ENCODE data around the gene FOXL3. TPM values are rescaled to one million over a fixed set of nuclear protein-coding genes. Genes with fewer than 3 reads are reported as not detected.

Gene FOXL3
- total and polyA plus RNA-seq, 4 donors, result not detected

- 11 to 12% methylated on average over 30 to 46 of the region's 46 CpGs for WGBS, 2 donors
- intact Hi-C loops (cut with DNase I), result no loop called here
- Histone ChIP-seq H3K27ac (ENCODE audit: low read depth in 1 of 2, low read length in 2 of 2) (no peak overlapping the region), H3K4me1 (ENCODE audit: control insufficient read depth in 1 of 2, insufficient read depth in 2 of 2, low read length in 2 of 2) (no peaks in the 10 kb centered on the region), H3K36me3 (ENCODE audit: control insufficient read depth in 1 of 2, insufficient read depth in 2 of 2, low read length in 1 of 2) (no peaks in the 10 kb centered on the region), H3K4me3 (ENCODE audit: low read length in 2 of 2) (no peak overlapping the region), H3K27me3 (ENCODE audit: control insufficient read depth in 1 of 2, insufficient read depth in 2 of 2, low read length in 1 of 2) (no peaks in the 10 kb centered on the region), H3K9me3 (ENCODE audit: control insufficient read depth, low read length) (no peaks in the 10 kb centered on the region)
- ATAC-seq (ENCODE audit: low FRiP score), result no peak
- DNase-seq, result no peak
These were observed 688 bp upstream of the FOXL3 start for GRCh38 chr7:289209-289755.

- intact Hi-C loops (cut with DNase I), result no loop called here
- H3K36me3 ChIP-seq (ENCODE audit: control insufficient read depth in 1 of 2, insufficient read depth in 2 of 2, low read length in 1 of 2), result no peaks in the 10 kb centered on the region
- 5 to 9% methylated on average over 57 to 102 of the region's 102 CpGs for WGBS, 2 donors
- ATAC-seq (ENCODE audit: low FRiP score), result no peak
- no peaks in the 10 kb centered on the region for H3K9me3 ChIP-seq (ENCODE audit: control insufficient read depth, low read length)
- no peak overlapping the region for H3K27ac ChIP-seq (ENCODE audit: low read depth in 1 of 2, low read length in 2 of 2)
- H3K4me1 ChIP-seq (ENCODE audit: control insufficient read depth in 1 of 2, insufficient read depth in 2 of 2, low read length in 2 of 2), result no peaks in the 10 kb centered on the region
- no peak overlapping the region for H3K4me3 ChIP-seq (ENCODE audit: low read length in 2 of 2)
- peak in 1 of 2 donors; percentile 72 for DNase-seq
- no peaks in the 10 kb centered on the region for H3K27me3 ChIP-seq (ENCODE audit: control insufficient read depth in 1 of 2, insufficient read depth in 2 of 2, low read length in 1 of 2)
These were observed 793 bp downstream of the FOXL3 start for GRCh38 chr7:290554-291372.

DNA sequence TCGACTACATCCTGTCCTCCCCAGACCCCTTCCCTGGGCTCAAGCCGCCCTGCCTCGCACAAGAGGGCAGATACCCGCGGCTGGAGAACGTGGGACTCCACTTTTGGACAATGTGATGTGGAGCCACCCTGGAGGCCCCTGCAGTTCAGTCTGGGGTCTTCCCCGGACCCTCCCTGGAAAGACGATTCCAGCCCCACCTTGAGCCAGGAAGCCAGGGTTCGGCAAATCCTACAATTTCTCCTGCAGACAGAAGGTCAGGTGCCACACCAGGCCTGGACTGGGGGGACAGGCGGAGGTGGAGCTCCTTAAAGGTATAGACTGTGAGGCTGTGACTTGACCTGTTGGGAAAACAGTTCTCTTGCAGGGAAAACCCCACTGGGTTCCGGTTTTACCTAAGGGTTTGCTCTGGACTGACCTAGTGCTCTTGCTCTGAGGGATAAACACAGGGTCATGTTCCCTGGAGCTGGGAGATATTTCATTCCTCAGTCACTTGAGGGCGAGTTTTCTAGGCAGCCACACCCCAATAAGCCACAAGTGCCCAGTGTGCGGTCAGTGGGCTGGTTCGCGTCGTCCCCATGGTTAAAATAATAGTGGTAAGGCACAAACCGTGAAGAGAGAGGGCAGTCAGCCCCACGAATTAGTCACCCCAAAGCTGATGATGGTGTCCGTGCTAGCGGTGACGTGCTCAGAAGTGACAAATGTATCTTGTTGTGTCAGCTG, 1.6 kb downstream of the FOXL3 start:
- H3K36me3 ChIP-seq (ENCODE audit: control insufficient read depth in 1 of 2, insufficient read depth in 2 of 2, low read length in 1 of 2), result no peaks in the 10 kb centered on the region
- H3K9me3 ChIP-seq (ENCODE audit: control insufficient read depth, low read length), result no peaks in the 10 kb centered on the region
- no peak overlapping the region for H3K27ac ChIP-seq (ENCODE audit: low read depth in 1 of 2, low read length in 2 of 2)
- H3K4me3 ChIP-seq (ENCODE audit: low read length in 2 of 2), result no peak overlapping the region
- no peaks in the 10 kb centered on the region for H3K4me1 ChIP-seq (ENCODE audit: control insufficient read depth in 1 of 2, insufficient read depth in 2 of 2, low read length in 2 of 2)
- intact Hi-C loops (cut with DNase I), result no loop called here
- ATAC-seq (ENCODE audit: low FRiP score), result no peak
- DNase-seq, result no peak
- WGBS, 2 donors, result 63 to 67% methylated on average over 21 of the region's 21 CpGs
- no peaks in the 10 kb centered on the region for H3K27me3 ChIP-seq (ENCODE audit: control insufficient read depth in 1 of 2, insufficient read depth in 2 of 2, low read length in 1 of 2)

- intact Hi-C loops (cut with DNase I), result no loop called here
These were observed 2.3 kb downstream of the FOXL3 start for GRCh38 chr7:292226-292625.

DNA sequence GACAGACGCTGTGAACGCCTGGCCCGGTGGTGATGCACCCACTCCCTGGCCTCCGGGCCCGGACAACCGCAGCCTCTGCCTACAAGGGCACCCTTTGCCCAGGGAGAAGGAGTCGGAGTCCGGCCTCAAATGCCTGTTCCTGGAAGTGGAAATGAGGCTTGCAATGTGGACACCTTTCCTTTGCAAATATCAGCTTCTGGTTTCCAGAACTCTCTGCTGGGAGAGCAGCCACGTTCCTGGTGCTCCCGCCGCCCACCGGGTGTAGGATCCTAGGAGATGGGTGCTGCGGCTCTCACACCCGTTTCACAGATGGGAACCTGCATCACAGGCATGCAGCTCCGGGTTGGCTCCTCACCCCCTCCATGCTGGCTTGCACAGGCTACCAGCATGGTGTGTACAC, 2.9 kb downstream of the FOXL3 start:
- no peaks in the 10 kb centered on the region for H3K36me3 ChIP-seq (ENCODE audit: control insufficient read depth in 1 of 2, insufficient read depth in 2 of 2, low read length in 1 of 2)
- H3K27ac ChIP-seq (ENCODE audit: low read depth in 1 of 2, low read length in 2 of 2), result no peak overlapping the region
- H3K4me3 ChIP-seq (ENCODE audit: low read length in 2 of 2), result no peak overlapping the region
- H3K4me1 ChIP-seq (ENCODE audit: control insufficient read depth in 1 of 2, insufficient read depth in 2 of 2, low read length in 2 of 2), result no peaks in the 10 kb centered on the region
- no peaks in the 10 kb centered on the region for H3K27me3 ChIP-seq (ENCODE audit: control insufficient read depth in 1 of 2, insufficient read depth in 2 of 2, low read length in 1 of 2)
- H3K9me3 ChIP-seq (ENCODE audit: control insufficient read depth, low read length), result no peaks in the 10 kb centered on the region
- 84 to 87% methylated on average over 15 of the region's 15 CpGs for WGBS, 2 donors
- intact Hi-C loops (cut with DNase I), result no loop called here
- DNase-seq (peak in 1 of 2 donors; percentile 64), ATAC-seq (ENCODE audit: low FRiP score) (no peak)

More at GRCh38 chr7:292226-292625, 2.3 kb downstream of the FOXL3 start:
- H3K27ac ChIP-seq (ENCODE audit: low read depth in 1 of 2, low read length in 2 of 2), result no peak overlapping the region
- no peaks in the 10 kb centered on the region for H3K36me3 ChIP-seq (ENCODE audit: control insufficient read depth in 1 of 2, insufficient read depth in 2 of 2, low read length in 1 of 2)
- no peaks in the 10 kb centered on the region for H3K4me1 ChIP-seq (ENCODE audit: control insufficient read depth in 1 of 2, insufficient read depth in 2 of 2, low read length in 2 of 2)
- no peak for DNase-seq
- no peak for ATAC-seq (ENCODE audit: low FRiP score)
- H3K27me3 ChIP-seq (ENCODE audit: control insufficient read depth in 1 of 2, insufficient read depth in 2 of 2, low read length in 1 of 2), result no peaks in the 10 kb centered on the region
- WGBS, 2 donors, result 78 to 81% methylated on average over 7 of the region's 7 CpGs
- no peak overlapping the region for H3K4me3 ChIP-seq (ENCODE audit: low read length in 2 of 2)
- H3K9me3 ChIP-seq (ENCODE audit: control insufficient read depth, low read length), result no peaks in the 10 kb centered on the region

DNA sequence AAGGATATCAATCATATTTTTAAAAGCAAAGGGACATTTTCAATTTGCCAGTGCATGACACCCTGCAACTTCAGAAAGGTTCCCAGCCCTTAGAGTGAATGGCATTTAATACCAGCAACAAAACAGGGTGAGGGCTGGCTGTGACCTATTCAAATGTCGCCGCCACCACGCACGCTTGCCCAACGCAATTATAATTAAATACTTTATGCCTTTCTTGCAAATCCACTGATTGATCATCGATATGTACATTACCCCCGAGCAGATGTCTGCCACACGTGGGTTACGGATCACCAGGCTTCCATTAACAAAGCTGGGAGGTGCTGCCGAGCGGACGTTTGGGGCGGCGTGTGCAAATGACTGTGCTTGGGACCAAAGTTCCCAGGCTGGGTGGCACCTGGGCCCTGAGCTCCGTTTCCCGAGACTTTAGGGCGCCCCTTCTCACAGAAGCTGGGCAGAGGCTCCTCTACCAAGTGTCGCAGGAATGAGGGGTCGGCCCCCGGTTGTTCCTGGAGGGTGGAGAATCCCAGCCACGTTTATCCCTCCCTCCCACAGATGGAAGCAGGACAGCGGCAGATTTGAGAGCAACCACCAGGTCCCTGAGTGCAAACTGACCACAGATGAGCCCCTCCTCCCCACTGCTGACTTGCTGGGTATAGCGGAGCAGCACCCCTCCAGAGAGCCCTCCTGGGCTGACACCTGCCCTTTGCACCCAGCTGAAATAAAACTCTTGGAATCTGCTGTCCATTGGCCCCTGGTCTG, 3.9 kb downstream of the FOXL3 start:
- Histone ChIP-seq H3K4me3 (ENCODE audit: low read length in 2 of 2) (no peak overlapping the region), H3K9me3 (ENCODE audit: control insufficient read depth, low read length) (no peaks in the 10 kb centered on the region), H3K4me1 (ENCODE audit: control insufficient read depth in 1 of 2, insufficient read depth in 2 of 2, low read length in 2 of 2) (no peaks in the 10 kb centered on the region), H3K27ac (ENCODE audit: low read depth in 1 of 2, low read length in 2 of 2) (no peak overlapping the region), H3K27me3 (ENCODE audit: control insufficient read depth in 1 of 2, insufficient read depth in 2 of 2, low read length in 1 of 2) (no peaks in the 10 kb centered on the region), H3K36me3 (ENCODE audit: control insufficient read depth in 1 of 2, insufficient read depth in 2 of 2, low read length in 1 of 2) (no peaks in the 10 kb centered on the region)
- DNase-seq (no peak), ATAC-seq (ENCODE audit: low FRiP score) (no peak)
- intact Hi-C loops (cut with DNase I), result no loop called here
- 81 to 89% methylated on average over 23 of the region's 23 CpGs for WGBS, 2 donors

DNA sequence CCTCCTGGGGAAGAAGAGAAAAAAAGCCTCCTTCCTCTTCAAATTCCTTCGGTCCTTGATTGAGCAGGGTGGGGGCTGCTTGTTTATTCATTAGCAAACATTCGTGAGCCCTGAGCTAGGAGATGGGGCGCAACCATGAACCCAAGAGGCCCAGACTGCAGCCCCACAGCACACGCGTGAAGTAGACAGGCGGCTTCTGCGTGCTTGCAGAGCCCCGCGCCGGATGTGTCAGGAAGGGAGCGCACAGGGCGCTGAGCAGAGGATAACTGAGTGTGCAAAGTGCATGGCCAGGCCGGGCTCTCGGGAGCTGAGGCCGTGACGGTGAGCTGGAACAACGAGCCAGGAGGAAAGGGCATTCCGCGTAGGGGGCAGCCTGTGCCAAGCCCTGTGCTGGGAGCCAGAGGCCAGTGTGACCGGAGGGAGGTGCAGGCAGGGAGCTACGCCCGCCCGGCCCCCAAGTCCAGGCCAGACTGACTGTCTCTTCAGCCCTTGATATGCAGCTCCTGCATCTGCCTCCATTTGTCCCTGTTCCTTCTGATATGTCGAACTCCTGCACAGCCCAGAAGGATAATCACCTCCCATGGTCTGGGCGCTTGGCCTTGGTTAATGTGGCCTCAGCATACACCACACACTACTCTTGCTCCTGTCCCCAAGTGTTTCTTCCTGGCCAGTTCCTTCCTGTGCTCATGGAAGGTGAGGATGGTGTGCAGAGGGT, 4.6 kb downstream of the FOXL3 start:
- peak in 1 of 2 donors; percentile 59 for DNase-seq

More for the DNA sequence above, 4.6 kb downstream of the FOXL3 start:
- intact Hi-C loops (cut with DNase I), result no loop called here
- no peaks in the 10 kb centered on the region for H3K36me3 ChIP-seq (ENCODE audit: control insufficient read depth in 1 of 2, insufficient read depth in 2 of 2, low read length in 1 of 2)
- no peaks in the 10 kb centered on the region for H3K9me3 ChIP-seq (ENCODE audit: control insufficient read depth, low read length)
- H3K4me3 ChIP-seq (ENCODE audit: low read length in 2 of 2), result no peak overlapping the region
- ATAC-seq (ENCODE audit: low FRiP score), result no peak
- WGBS, 2 donors, result 87 to 89% methylated on average over 25 of the region's 25 CpGs
- no peaks in the 10 kb centered on the region for H3K27me3 ChIP-seq (ENCODE audit: control insufficient read depth in 1 of 2, insufficient read depth in 2 of 2, low read length in 1 of 2)
- H3K27ac ChIP-seq (ENCODE audit: low read depth in 1 of 2, low read length in 2 of 2), result no peak overlapping the region
- H3K4me1 ChIP-seq (ENCODE audit: control insufficient read depth in 1 of 2, insufficient read depth in 2 of 2, low read length in 2 of 2), result no peaks in the 10 kb centered on the region
